Measurements from ENCODE around the gene MRPL54. TPM values are rescaled to one million over a fixed set of nuclear protein-coding genes. Genes with fewer than 3 reads are reported as not detected.

MRPL54 gene
- polyA plus RNA-seq, 1 experiment: 31.2 TPM

- H3K4me3 ChIP-seq (ENCODE audit: low read depth, low read length): no peak overlapping the region
- POLR2A ChIA-PET: no interaction called here
- no peak for DNase-seq (ENCODE audit: low read depth, low spot score)
- H3K27ac ChIP-seq (ENCODE audit: low read depth, low read length): no peak overlapping the region
- H3K27me3 ChIP-seq (ENCODE audit: control insufficient read depth, insufficient read depth, low read length): peaks cover 33% of the 10 kb centered on the region
- CTCF ChIA-PET: no interaction called here
- H3K9me3 ChIP-seq (ENCODE audit: control insufficient read depth, insufficient read depth, low read length): peaks cover 23% of the 10 kb centered on the region
- no peak for TF ChIP-seq CTCF (IDR thresholded peaks at IDR 0.05; ENCODE audit: low read depth, low read length)
Measured at GRCh38 chr19:3803986-3804385, 41.5 kb downstream of the MRPL54 start.

DNA sequence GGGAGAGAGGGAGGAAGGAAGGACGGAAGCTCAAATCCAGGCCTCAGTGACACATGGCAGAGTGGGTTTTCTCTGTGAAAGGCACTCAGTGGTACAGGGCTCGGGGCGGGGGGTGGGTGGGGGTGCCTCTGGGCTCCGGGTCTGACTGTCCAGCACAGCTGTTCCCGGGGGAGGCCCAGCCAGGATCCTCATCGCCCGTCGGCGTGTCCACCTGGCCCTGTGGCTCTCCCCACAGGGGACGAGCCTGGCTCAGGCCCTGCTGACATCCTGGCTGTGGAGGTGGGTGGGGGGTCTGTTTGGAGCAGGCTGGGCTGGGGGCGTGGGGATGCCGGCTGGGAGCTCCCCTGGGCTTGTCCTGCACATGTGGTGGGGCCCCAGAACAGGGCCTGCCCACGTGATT lies 41.9 kb downstream of the MRPL54 start:
- Histone ChIP-seq H3K27ac (ENCODE audit: low read depth, low read length) (no peak overlapping the region), H3K4me3 (ENCODE audit: low read depth, low read length) (no peak overlapping the region), H3K9me3 (ENCODE audit: control insufficient read depth, insufficient read depth, low read length) (peaks cover 23% of the 10 kb centered on the region), H3K27me3 (ENCODE audit: control insufficient read depth, insufficient read depth, low read length) (peaks cover 29% of the 10 kb centered on the region)
- no peak for TF ChIP-seq CTCF (IDR thresholded peaks at IDR 0.05; ENCODE audit: low read depth, low read length)
- ChIA-PET CTCF (no interaction called here), POLR2A (no interaction called here)
- no peak for DNase-seq (ENCODE audit: low read depth, low spot score)

DNA sequence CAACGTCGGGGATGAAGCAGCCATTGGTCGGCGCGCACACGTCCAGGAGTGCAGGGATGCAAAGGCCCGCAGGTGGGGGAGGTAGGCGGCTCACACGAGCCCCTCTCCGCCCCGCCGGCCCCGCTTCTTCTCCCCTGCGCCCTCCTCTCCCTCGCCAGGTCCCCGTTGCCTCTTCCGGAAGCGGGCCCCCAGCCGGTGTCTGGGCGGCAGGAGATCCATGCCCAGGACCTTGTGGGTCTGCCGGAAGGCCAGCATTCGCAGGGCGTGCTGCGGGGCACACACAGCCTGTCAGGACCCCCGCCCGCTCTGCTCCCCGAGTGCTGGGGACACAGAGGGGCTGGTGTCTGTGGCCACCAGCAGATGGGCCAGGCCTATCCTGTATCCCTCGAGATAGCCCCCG lies 43.4 kb downstream of the MRPL54 start:
- peaks cover 23% of the 10 kb centered on the region for H3K9me3 ChIP-seq (ENCODE audit: control insufficient read depth, insufficient read depth, low read length)
- no peak for DNase-seq (ENCODE audit: low read depth, low spot score)
- ChIA-PET CTCF (no interaction called here), POLR2A (no interaction called here)
- H3K4me3 ChIP-seq (ENCODE audit: low read depth, low read length): no peak overlapping the region
- no peak for TF ChIP-seq CTCF (IDR thresholded peaks at IDR 0.05; ENCODE audit: low read depth, low read length)
- peaks cover 26% of the 10 kb centered on the region for H3K27me3 ChIP-seq (ENCODE audit: control insufficient read depth, insufficient read depth, low read length)
- H3K27ac ChIP-seq (ENCODE audit: low read depth, low read length): no peak overlapping the region

DNA sequence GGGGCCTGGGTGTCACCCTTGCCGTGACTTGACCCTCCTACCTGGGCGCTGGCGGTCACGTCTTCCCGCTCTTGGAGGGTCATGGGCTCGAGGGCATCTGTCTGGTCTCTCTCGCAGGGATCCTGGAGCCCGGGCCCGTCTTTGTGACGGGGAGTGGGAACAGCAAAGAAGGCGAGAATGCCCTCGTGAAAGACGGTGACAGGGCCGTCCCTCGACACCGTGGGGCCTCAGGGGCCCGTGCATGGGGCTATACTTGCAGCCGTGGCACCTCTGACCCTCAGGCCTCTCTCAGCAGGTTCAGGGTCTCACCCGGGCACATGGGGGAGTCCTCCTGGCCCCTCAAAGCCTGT lies 44.6 kb downstream of the MRPL54 start:
- ChIA-PET CTCF (no interaction called here), POLR2A (no interaction called here)
- Histone ChIP-seq H3K4me3 (ENCODE audit: low read depth, low read length) (no peak overlapping the region), H3K9me3 (ENCODE audit: control insufficient read depth, insufficient read depth, low read length) (peaks cover 23% of the 10 kb centered on the region), H3K27me3 (ENCODE audit: control insufficient read depth, insufficient read depth, low read length) (peaks cover 14% of the 10 kb centered on the region), H3K27ac (ENCODE audit: low read depth, low read length) (no peak overlapping the region)
- DNase-seq (ENCODE audit: low read depth, low spot score): no peak
- TF ChIP-seq CTCF (IDR thresholded peaks at IDR 0.05; ENCODE audit: low read depth, low read length): no peak

DNA sequence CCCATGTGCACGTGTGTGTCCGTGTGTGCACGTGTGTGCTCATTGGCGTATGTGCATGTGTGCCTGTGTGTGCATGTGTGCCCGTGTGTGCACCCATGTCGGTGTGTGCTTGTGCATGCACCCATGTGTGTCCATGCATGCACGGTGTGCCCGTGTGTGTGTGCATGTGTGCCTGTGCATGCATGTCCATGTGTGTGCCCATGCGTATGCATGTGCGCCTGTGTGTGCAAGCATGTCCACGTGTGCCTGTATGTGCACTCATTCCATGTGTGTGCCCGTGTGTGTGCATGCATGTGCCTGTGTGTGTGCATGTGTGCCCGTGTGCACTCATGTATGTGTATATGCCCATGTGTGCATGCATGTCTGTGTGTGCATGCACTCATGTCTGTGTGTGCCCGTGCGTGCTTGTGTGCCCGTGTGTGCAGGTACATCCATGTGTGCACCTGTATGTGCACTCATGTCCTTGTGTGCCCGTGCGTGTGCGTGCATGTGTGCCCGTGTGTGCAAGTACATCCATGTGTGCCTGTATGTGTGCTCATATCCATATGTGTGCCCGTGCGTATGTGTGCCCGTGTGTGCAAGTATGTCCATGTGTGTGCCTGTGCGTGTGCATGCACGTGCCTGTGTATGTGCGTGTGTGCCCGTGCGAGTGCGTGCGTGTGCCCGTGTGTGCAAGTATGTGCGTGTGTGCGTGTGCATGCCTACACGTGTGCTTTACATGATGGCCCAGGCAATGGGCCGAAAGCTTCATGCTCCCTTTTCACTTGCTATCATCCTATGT lies 45.3 kb downstream of the MRPL54 start:
- Histone ChIP-seq H3K27me3 (ENCODE audit: control insufficient read depth, insufficient read depth, low read length) (peaks cover 10% of the 10 kb centered on the region), H3K9me3 (ENCODE audit: control insufficient read depth, insufficient read depth, low read length) (peaks cover 23% of the 10 kb centered on the region), H3K27ac (ENCODE audit: low read depth, low read length) (no peak overlapping the region), H3K4me3 (ENCODE audit: low read depth, low read length) (no peak overlapping the region)
- TF ChIP-seq CTCF (IDR thresholded peaks at IDR 0.05; ENCODE audit: low read depth, low read length): no peak
- ChIA-PET CTCF (no interaction called here), POLR2A (no interaction called here)
- DNase-seq (ENCODE audit: low read depth, low spot score): no peak

Measured in AG04450 (cell line).